Right atrium auricular region (tissue), 2 donors: Measurements from ENCODE around the gene GOLGA1. TPM values are rescaled to one million over a fixed set of nuclear protein-coding genes. Genes with fewer than 3 reads are reported as not detected.
A peak's percentile ranks its signal among the peaks of the same experiment; 100 is the strongest.
"Not testable (repeated sequence)": the region's sequence is repeated elsewhere in the genome, so short reads cannot be mapped to it uniquely, and the experiment has no call there.

Experiments used
- DNase-seq: peaks from one replicate; pipeline ENCODE4 v3.0.0-alpha.2; 2019; ENCODE audit warnings: low spot score
- H3K27ac ChIP-seq, 2 donors: fragments of 200-600 bp; sonication (generic); 1 replicate in 1 of 2; 2 replicates in 1 of 2; pipeline ENCODE4 v1.5.1; 2016 to 2019
- H3K27me3 ChIP-seq, 2 donors: fragments of 200-600 bp; sonication (generic); one replicate each; pipeline versions ENCODE4 v1.5.1 to v1.6.0; 2017 to 2019
- H3K36me3 ChIP-seq: fragments of 200-600 bp; sonication (generic); one replicate; pipeline ENCODE4 v1.5.1; 2016
- H3K4me1 ChIP-seq, 2 donors: fragments of 200-600 bp; sonication (generic); one replicate each; pipeline versions ENCODE4 v1.5.1 to v1.6.0; 2017 to 2019
- H3K4me3 ChIP-seq, 2 donors: fragments of 200-600 bp; sonication (generic); 1 replicate in 1 of 2; 2 replicates in 1 of 2; pipeline ENCODE4 v1.5.1; 2017 to 2019; ENCODE audit warnings: mild to moderate bottlenecking in 1 of 2, moderate library complexity in 1 of 2
- H3K9me3 ChIP-seq, 2 donors: fragments of 200-600 bp; sonication (generic); one replicate each; pipeline ENCODE4 v1.5.1; 2019
- CTCF ChIP-seq, 2 donors: fragments of 200-600 bp; sonication (generic); IDR thresholded peaks; one replicate each; pipeline ENCODE4 v1.5.1; 2019; ENCODE audit warnings: antibody characterized with exemption in 2 of 2
- total RNA-seq, 2 donors: library from RNA; depleted of rRNA; stranded (reverse); fragments of >200 nt; gene quantifications; one replicate each; pipeline ENCODE4 v1.1.0, GENCODE V29; 2016

GOLGA1 gene
- total RNA-seq, 2 donors from 2014 or later = 12.8 to 17.2 TPM

DNA sequence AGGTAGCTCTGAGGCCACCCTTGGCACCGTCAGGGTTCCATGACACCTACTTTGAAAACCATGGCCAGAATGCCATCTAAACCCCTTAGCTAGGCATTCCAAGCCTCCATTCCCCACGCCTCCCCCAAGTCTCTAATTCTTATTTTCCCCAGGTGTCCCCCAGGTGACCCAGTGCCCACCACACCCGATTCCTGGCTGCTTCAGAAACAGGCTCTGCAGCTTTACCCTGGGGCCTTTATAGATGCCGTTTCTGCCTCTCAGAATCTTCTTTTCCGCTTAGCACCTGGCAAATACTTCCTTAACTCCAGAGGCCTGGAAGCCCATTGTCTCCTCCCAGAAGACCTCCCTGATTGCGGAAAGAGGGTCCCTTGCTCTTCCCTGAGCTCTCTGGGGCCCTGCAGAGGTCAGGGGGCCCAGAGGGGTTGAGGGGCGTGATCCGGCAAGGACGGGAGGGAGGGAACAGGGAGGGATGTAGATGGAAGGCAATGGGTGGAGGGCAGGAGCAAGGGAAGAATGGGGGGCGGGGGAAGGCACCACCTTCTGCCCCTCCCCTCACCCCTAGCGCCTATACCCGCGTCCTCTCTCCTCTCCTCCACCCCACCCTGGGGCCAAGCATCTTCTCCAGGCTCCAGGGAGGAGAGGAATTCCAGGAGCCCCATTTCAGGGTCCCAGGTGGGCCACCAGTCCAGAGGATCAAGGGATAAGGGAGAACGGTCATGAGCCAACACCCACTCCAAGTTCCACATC lies 99.6 kb downstream of the GOLGA1 start:
- H3K4me3 ChIP-seq = no peak overlapping the region
- no peaks in the 10 kb centered on the region for H3K36me3 ChIP-seq
- H3K27ac ChIP-seq = peak overlapping the region in 1 of 2 donors; percentile 29
- H3K4me1 ChIP-seq = peaks cover 0 to 7% of the 10 kb centered on the region in 2 donors
- DNase-seq = no peak
- no peaks in the 10 kb centered on the region for H3K27me3 ChIP-seq
- H3K9me3 ChIP-seq = no peaks in the 10 kb centered on the region
- TF ChIP-seq CTCF (IDR thresholded peaks at IDR 0.05) = no peak

DNA sequence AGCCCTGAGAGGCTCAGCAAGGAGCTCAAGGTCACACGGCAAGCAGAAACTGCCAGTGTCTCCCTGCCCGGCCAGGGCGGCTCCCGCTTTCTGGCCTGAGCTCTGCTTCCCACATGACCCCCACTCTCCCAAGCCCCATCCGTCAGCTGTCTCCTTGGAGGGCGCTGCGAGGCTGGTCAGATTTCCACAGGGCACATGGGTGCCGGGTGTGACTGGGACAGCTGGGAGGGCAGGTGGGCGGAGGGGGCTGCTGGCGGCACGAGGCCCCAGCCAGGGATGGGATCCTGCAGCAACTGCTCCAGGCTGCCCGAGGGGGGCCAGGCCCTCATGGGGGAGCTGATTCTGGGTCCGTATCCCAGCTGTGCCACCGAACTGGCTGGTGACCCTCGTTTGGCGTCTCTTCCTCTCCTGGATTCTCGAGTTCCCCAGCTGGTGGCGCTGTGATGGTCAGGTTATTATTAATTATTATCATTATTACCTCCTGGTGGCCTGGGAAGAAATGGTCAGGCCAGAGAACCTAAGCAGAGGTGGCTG lies 100.5 kb downstream of the GOLGA1 start:
- peak in 1 of 2 donors; percentile 38 for TF ChIP-seq CTCF (IDR thresholded peaks at IDR 0.05)
- DNase-seq = no peak

DNA sequence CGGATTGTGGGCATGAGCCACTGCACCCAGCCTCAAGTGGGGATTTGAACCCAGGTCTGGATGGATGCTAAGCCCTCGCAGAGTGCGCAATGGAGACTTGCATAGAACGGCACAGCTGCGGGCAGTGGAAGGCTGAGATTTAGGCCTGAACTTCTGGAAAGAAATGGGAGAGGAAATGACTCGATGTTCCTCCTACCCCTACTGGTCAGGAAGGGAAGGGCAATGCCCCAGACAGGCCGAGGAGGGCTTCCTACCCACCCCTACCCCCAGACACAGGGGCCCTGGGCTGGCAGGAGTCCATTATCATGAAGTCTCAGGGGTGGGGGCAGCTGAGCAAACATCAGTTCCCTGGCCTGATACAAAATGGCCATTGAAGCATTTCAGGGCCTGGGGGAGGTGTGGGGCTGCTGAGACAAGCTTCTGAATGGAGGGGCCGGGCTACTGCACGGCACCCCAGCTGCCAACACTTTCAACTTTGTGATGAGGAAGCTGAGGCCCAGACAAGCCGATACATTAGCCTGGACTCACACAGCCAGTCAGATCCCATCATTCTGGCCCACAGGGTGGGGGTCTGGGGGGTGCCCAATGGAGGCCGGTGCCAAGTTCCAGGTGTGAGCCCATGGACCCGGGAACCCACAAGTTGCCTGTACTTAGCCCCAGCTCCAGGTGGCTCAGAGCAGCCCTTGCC lies 101.1 kb downstream of the GOLGA1 start:
- H3K4me3 ChIP-seq = no peak overlapping the region
- H3K36me3 ChIP-seq = no peaks in the 10 kb centered on the region
- no peaks in the 10 kb centered on the region for H3K27me3 ChIP-seq
- no peak overlapping the region for H3K27ac ChIP-seq
- peaks cover 2 to 22% of the 10 kb centered on the region in 2 donors for H3K4me1 ChIP-seq
- peak; percentile 51 to 57 for TF ChIP-seq CTCF (IDR thresholded peaks at IDR 0.05)
- no peaks in the 10 kb centered on the region for H3K9me3 ChIP-seq
- DNase-seq = no peak

More for the DNA sequence above, 100.5 kb downstream of the GOLGA1 start:
- Histone ChIP-seq H3K27ac (no peak overlapping the region), H3K9me3 (no peaks in the 10 kb centered on the region), H3K27me3 (no peaks in the 10 kb centered on the region), H3K4me1 (peaks cover 2 to 16% of the 10 kb centered on the region in 2 donors), H3K36me3 (no peaks in the 10 kb centered on the region), H3K4me3 (no peak overlapping the region)

GRCh38 chr9:124838567-124839275 lies 102.2 kb downstream of the GOLGA1 start:
- H3K27me3 ChIP-seq, H3K4me3 ChIP-seq, H3K9me3 ChIP-seq, H3K36me3 ChIP-seq, DNase-seq, H3K27ac ChIP-seq: not testable (repeated sequence)
- H3K4me1 ChIP-seq = peaks cover 2 to 33% of the 10 kb centered on the region in 2 donors

GRCh38 chr9:124838132-124838531 lies 102.8 kb downstream of the GOLGA1 start:
- not testable (repeated sequence) for DNase-seq, H3K36me3 ChIP-seq, H3K27ac ChIP-seq, H3K27me3 ChIP-seq, H3K4me3 ChIP-seq, H3K9me3 ChIP-seq
- H3K4me1 ChIP-seq = peaks cover 2 to 33% of the 10 kb centered on the region in 2 donors

GRCh38 chr9:124835026-124835557 lies 105.8 kb downstream of the GOLGA1 start:
- no peaks in the 10 kb centered on the region for H3K9me3 ChIP-seq
- peaks cover 2 to 52% of the 10 kb centered on the region in 2 donors for H3K4me1 ChIP-seq
- DNase-seq = peak; percentile 73
- TF ChIP-seq CTCF (IDR thresholded peaks at IDR 0.05) = no peak
- H3K27me3 ChIP-seq = no peaks in the 10 kb centered on the region
- H3K27ac ChIP-seq = peak overlapping the region; percentile 77 to 81
- no peak overlapping the region for H3K4me3 ChIP-seq
- H3K36me3 ChIP-seq = no peaks in the 10 kb centered on the region
